HUES64 (cell line): ENCODE results near the gene CTRB2.
"Not testable (repeated sequence)": the region's sequence is repeated elsewhere in the genome, so short reads cannot be mapped to it uniquely, and the experiment has no call there.

Experiments
- H3K27ac ChIP-seq: 2 replicates; pipeline ENCODE4 v1.7.0; 2013; ENCODE audit warnings: low read depth, low read length, inconsistent platforms
- H3K27me3 ChIP-seq: 2 replicates; pipeline ENCODE4 v1.6.1; 2013; ENCODE audit warnings: mild to moderate bottlenecking, low read length; ENCODE audit not compliant: insufficient read depth
- H3K36me3 ChIP-seq: 2 replicates; pipeline ENCODE4 v1.6.1; 2013; ENCODE audit warnings: mild to moderate bottlenecking, low read length; ENCODE audit not compliant: insufficient read depth
- H3K4me1 ChIP-seq: 2 replicates; pipeline ENCODE4 v1.6.1; 2013; ENCODE audit warnings: mild to moderate bottlenecking, low read length, moderate library complexity; ENCODE audit not compliant: insufficient read depth
- H3K4me3 ChIP-seq: 2 replicates; pipeline ENCODE4 v1.5.1; 2013; ENCODE audit warnings: mild to moderate bottlenecking, low read length, moderate library complexity
- H3K9ac ChIP-seq: 2 replicates; pipeline ENCODE4 v1.6.1; 2013; ENCODE audit warnings: mild to moderate bottlenecking, low read depth, low read length
- H3K9me3 ChIP-seq: 2 replicates; pipeline ENCODE4 v1.6.1; 2013; ENCODE audit warnings: low read depth, low read length; ENCODE audit not compliant: insufficient read depth
- WGBS: fragments of 150-250, 120-280 bp; methylation state at CpG from one replicate; pipeline ENCODE4 v1.1.7; 2013; ENCODE audit warnings: missing lambda C conversion rate; 5-methylcytosine and 5-hydroxymethylcytosine counted together

The CTRB2 gene

DNA sequence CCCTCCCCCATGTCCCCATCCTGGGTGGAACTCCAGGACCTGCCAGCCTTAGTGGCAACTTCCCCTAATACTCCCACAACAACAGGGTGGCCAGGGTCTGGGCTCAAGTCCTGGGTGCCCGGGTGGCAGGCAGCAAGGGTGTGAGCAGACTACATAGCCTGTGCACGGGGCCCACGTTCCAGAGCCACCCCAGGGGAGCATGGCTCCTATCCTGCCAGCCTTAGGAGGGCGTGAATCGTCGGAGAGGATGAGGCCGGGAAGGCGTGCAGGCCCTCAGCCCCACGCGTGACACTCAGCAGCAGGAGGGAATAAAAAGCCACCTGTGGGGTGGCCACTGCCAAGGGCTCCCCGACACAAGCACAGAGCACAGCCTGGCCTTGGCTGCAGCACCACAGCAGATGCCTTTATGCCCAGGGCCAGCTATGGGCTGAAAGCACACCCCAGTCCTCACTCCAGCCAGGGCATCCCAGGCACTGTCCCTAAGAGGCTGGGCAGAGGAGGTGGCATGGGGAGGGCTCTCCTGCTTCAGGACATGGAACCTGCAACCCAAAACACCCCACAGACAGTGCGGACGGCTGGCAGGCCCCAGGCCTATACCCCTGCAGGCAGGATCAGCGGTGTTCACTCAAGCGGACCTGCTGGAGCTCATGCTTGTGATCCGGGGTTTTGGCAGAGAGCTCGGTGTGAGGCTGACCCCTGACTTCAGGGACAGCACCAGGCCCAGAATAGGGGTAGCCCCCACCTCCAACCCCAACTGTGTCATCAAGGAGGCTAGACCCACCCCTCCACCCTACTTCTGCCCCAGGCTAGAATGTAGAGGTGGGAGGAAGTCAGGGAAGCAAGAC lies 41.8 kb upstream of the CTRB2 start:
- H3K36me3 ChIP-seq, result peaks cover 3% of the 10 kb centered on the region; the same call in 1 of the 2 replicates
- no peaks in the 10 kb centered on the region for H3K27me3 ChIP-seq
- H3K4me3 ChIP-seq, result peak overlapping the region; percentile 80; the same call in 1 of the 2 replicates
- WGBS, result 88% methylated on average over 17 of the region's 17 CpGs
- H3K4me1 ChIP-seq, result peaks cover 66% of the 10 kb centered on the region
- H3K27ac ChIP-seq, result peak overlapping the region; percentile 43
- no peak overlapping the region for H3K9ac ChIP-seq
- H3K9me3 ChIP-seq, result no peaks in the 10 kb centered on the region

DNA sequence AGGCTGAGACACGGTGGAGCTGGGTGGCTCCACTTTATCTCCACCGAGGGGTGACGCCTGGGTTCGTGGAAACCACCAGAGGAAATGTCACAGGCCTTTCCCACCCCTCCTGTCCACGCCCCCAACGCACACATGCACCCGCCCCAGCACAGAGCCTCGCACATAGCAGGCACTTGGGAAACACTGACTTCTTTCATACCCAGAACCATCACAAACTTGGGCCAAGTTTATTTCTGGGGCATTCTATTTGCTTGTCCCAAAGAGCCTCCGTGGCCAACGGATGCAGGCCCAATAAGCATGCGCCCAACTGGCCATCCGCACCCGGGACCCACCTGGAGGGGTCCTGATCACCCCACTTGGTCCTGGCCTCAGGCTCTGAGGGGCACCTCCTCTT lies 41.2 kb upstream of the CTRB2 start:
- H3K9ac ChIP-seq, result no peak overlapping the region
- 87% methylated on average over 13 of the region's 13 CpGs for WGBS
- peak overlapping the region; percentile 43; the same call in 1 of the 2 replicates for H3K27ac ChIP-seq
- peaks cover 61% of the 10 kb centered on the region for H3K4me1 ChIP-seq
- H3K36me3 ChIP-seq, result peaks cover 3% of the 10 kb centered on the region
- H3K27me3 ChIP-seq, result no peaks in the 10 kb centered on the region
- H3K9me3 ChIP-seq, result no peaks in the 10 kb centered on the region
- no peak overlapping the region for H3K4me3 ChIP-seq

DNA sequence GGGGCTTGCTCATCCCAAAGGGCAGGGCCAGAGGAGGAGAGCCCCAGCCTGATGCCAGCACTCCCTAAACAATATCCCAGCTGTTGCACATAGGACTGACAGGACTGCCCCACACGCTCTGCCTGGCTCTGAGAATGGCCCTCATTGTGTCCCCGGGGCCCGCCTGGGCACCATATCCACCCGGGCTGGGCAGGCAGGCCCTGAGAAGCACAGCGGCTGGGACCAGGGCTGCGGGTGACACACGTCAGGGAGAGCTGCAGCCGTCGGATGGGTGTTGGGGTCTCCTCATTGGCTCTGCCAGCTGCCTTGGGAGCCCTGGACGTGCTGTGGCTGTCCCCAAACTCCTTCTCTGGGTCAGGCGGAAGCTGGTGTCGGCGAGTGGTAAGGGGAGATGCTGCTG lies 40.3 kb upstream of the CTRB2 start:
- Histone ChIP-seq H3K4me1 (peaks cover 52% of the 10 kb centered on the region), H3K27ac (peak overlapping the region; percentile 76), H3K9me3 (no peaks in the 10 kb centered on the region), H3K27me3 (no peaks in the 10 kb centered on the region), H3K9ac (peak overlapping the region; percentile 9; the same call in 1 of the 2 replicates), H3K4me3 (no peak overlapping the region), H3K36me3 (peaks cover 11% of the 10 kb centered on the region)
- 89% methylated on average over 13 of the region's 13 CpGs for WGBS

GRCh38 chr16:75246504-75247205 lies 39.7 kb upstream of the CTRB2 start:
- Histone ChIP-seq H3K9ac (peak overlapping the region; percentile 76; the same call in 1 of the 2 replicates), H3K36me3 (peaks cover 17% of the 10 kb centered on the region), H3K27ac (peak overlapping the region; percentile 76), H3K4me3 (no peak overlapping the region), H3K9me3 (no peaks in the 10 kb centered on the region), H3K4me1 (peaks cover 47% of the 10 kb centered on the region), H3K27me3 (no peaks in the 10 kb centered on the region)
- WGBS, result 89% methylated on average over 12 of the region's 12 CpGs

GRCh38 chr16:75244844-75245758 lies 38.1 kb upstream of the CTRB2 start:
- H3K27ac ChIP-seq, result peak overlapping the region; percentile 86
- WGBS, result 39% methylated on average over 25 of the region's 25 CpGs
- H3K4me3 ChIP-seq, result no peak overlapping the region
- H3K9me3 ChIP-seq, result no peaks in the 10 kb centered on the region
- H3K27me3 ChIP-seq, result no peaks in the 10 kb centered on the region
- H3K4me1 ChIP-seq, result peaks cover 47% of the 10 kb centered on the region
- H3K9ac ChIP-seq, result peak overlapping the region; percentile 76
- peaks cover 32% of the 10 kb centered on the region for H3K36me3 ChIP-seq

DNA sequence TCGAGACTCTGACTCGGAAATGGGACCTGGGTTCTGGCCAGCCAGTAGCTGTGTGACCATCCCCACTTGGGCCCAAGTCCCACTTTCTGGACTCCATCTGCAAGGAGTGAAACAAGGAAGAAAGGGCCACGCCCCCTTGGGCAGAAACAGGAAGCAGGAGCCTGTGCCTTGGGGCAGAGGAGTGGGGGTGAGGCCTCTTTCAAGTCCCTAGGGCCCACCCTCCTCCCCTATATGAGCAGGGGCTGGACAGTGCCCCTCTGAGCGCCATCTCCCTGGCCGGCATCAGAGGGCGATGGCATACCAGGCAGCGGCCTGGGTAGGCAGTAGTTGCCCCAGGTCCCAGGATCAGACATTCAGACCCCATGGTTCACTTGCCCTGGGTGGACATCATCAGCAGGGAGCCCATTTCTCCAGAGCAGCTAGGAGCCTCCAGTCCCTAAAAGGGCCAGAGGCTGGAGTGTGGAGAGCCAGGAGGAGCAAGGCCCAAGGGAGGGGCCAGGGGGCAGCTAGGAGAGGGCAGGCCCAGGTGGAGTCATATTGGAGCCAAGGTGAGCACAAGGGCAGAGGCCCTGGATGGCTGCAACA lies 37.4 kb upstream of the CTRB2 start:
- no peak overlapping the region for H3K4me3 ChIP-seq
- H3K4me1 ChIP-seq, result peaks cover 40% of the 10 kb centered on the region
- H3K9me3 ChIP-seq, result no peaks in the 10 kb centered on the region
- 94% methylated on average over 7 of the region's 7 CpGs for WGBS
- peak overlapping the region; percentile 86 for H3K27ac ChIP-seq
- H3K27me3 ChIP-seq, result no peaks in the 10 kb centered on the region
- H3K9ac ChIP-seq, result peak overlapping the region; percentile 76
- H3K36me3 ChIP-seq, result peaks cover 38% of the 10 kb centered on the region

GRCh38 chr16:75243667-75244224 lies 36.8 kb upstream of the CTRB2 start:
- Histone ChIP-seq H3K27me3 (no peaks in the 10 kb centered on the region), H3K4me3 (no peak overlapping the region), H3K4me1 (peaks cover 37% of the 10 kb centered on the region), H3K36me3 (peaks cover 41% of the 10 kb centered on the region), H3K9ac (no peak overlapping the region; the same call in 1 of the 2 replicates), H3K27ac (peak overlapping the region; percentile 86), H3K9me3 (no peaks in the 10 kb centered on the region)
- WGBS, result 91% methylated on average over 20 of the region's 20 CpGs

GRCh38 chr16:75242436-75243078 lies 35.6 kb upstream of the CTRB2 start:
- H3K4me3 ChIP-seq, H3K27ac ChIP-seq, H3K27me3 ChIP-seq, H3K9me3 ChIP-seq, H3K9ac ChIP-seq: not testable (repeated sequence)
- Histone ChIP-seq H3K4me1 (peaks cover 33% of the 10 kb centered on the region), H3K36me3 (peaks cover 40% of the 10 kb centered on the region)
- 96% methylated on average over 27 of the region's 27 CpGs for WGBS

- peaks cover 33% of the 10 kb centered on the region for H3K4me1 ChIP-seq
These were observed 35.0 kb upstream of the CTRB2 start for GRCh38 chr16:75241955-75242354.

DNA sequence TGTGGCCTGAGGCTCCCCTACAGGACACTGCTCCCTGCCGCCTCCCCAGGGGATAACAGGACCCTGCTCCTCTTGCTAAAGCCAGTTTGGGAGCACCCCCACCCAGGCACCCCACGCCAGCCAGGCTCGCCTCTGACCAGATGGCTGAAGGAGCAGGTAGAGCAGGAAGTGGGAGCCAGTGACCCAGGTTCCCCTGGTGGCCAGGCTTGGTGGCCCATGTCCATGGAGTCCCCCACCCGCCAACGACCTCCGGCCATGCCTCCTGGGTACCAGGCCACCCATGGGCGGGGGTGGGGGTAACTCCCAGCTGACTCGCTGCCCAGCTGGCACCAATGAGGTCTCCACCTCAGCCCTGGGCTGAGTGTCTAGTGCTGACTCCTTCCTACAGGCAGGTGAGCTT lies 34.5 kb upstream of the CTRB2 start:
- 84% methylated on average over 8 of the region's 8 CpGs for WGBS
- Histone ChIP-seq H3K9ac (no peak overlapping the region), H3K4me1 (peaks cover 28% of the 10 kb centered on the region), H3K27me3 (no peaks in the 10 kb centered on the region), H3K4me3 (no peak overlapping the region), H3K9me3 (no peaks in the 10 kb centered on the region), H3K36me3 (peaks cover 48% of the 10 kb centered on the region), H3K27ac (no peak overlapping the region)

More at GRCh38 chr16:75241955-75242354, 35.0 kb upstream of the CTRB2 start:
- no peak overlapping the region for H3K4me3 ChIP-seq
- no peaks in the 10 kb centered on the region for H3K9me3 ChIP-seq
- WGBS, result 96% methylated on average over 13 of the region's 13 CpGs
- no peak overlapping the region for H3K9ac ChIP-seq
- H3K27me3 ChIP-seq, result no peaks in the 10 kb centered on the region
- no peak overlapping the region for H3K27ac ChIP-seq
- H3K36me3 ChIP-seq, result peaks cover 43% of the 10 kb centered on the region
